ENCODE data around the gene KCNN1. TPM values are rescaled to one million over a fixed set of nuclear protein-coding genes. Genes with fewer than 3 reads are reported as not detected.
A peak's percentile ranks its signal among the peaks of the same experiment; 100 is the strongest.
"Not testable (repeated sequence)": the region's sequence is repeated elsewhere in the genome, so short reads cannot be mapped to it uniquely, and the experiment has no call there.

The KCNN1 gene
- total RNA-seq, 1 donor from 2014 or later = 16.3 TPM

GRCh38 chr19:17997969-17998826 lies 31.3 kb downstream of the KCNN1 start:
- FAIRE-seq (no peak), DNase-seq (ENCODE audit: low spot score in 2 of 2) (no peak)

- DNase-seq (ENCODE audit: low spot score in 2 of 2) (no peak), FAIRE-seq (no peak)
Observed at GRCh38 chr19:17998827-17999150, 31.9 kb downstream of the KCNN1 start.

DNA sequence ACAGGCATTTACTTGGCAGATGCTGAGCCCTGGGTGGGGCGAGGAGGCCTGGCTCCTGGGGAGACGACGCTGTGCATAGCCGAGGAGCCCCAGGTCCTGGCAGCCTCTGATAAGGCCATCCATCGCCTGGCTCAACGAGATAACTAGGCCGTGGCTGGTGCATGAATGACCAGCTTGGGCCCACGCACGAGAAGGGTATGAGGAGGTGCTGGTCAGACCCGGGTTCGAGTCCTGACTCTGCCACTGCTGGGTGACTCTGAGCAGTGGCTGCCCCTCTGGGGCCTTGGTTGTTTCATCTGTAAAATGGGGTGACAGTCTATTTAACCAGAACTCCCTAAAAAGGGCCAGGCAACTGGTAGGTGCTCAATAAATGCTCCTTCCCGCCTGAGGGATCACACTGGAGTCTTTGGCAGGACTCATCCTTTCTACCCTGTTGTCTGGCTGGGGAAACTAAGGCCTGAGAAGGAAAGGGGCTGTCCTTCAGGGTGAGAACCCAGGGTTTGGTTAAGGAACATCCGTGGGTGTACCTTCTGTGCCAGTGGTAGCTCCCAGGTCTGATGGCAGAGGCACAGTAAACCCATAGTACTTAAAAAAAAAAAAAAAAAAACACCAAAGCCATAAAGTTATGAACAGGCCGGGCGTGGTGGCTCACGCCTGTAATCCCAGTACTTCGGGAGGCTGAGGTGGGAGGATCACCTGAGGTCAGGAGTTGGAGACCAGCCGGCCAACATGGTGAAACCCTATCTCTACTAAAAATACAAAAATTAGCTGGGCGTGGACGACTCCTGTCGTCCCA lies 33.0 kb downstream of the KCNN1 start:
- FAIRE-seq (no peak), DNase-seq (ENCODE audit: low spot score in 2 of 2) (no peak)

- no peak for FAIRE-seq
- DNase-seq (ENCODE audit: low spot score in 2 of 2) = no peak
Observed at GRCh38 chr19:18000480-18000914, 33.6 kb downstream of the KCNN1 start.

DNA sequence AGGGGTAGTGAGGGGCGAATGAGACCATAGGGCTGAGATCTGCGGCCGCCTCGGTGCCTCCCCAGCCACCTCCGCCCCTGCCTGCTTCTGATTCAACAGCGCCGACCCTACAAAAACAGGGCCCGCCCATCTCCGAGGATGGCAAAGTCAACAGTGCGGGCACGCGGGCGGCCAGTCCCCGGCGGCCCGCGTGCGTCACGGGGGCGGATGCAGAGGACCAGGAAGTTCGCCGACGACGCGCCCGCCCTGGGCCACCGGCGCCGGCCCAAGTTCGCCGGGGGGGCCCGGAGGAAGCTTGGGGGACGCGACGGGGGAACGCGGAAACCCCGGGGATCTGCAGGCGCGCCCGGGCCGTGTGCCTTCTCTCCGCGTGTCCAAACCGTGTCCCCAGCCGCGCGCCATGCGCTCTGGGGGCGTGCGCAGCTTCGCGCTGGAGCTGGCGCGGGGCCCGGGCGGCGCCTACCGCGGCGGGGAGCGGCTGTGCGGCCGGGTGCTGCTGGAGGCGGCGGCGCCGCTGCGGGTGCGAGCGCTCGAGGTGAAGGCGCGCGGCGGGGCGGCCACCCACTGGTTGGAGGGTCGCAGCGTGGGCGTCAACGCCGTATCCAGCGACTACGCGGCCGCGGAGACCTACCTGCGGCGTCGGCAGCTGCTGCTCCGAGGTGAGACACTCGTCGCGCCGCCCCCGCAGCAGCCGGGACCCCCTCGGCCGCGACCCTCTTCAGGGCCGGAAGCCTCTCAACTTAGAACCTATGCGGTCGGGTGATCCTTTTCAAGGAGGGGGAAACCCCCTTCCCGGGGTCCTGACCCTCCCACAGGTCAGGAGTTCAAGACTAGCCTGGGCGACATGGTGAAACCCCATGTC lies 34.2 kb downstream of the KCNN1 start:
- DNase-seq (ENCODE audit: low spot score in 2 of 2) = peak; percentile 89 to 91
- no peak for FAIRE-seq

DNA sequence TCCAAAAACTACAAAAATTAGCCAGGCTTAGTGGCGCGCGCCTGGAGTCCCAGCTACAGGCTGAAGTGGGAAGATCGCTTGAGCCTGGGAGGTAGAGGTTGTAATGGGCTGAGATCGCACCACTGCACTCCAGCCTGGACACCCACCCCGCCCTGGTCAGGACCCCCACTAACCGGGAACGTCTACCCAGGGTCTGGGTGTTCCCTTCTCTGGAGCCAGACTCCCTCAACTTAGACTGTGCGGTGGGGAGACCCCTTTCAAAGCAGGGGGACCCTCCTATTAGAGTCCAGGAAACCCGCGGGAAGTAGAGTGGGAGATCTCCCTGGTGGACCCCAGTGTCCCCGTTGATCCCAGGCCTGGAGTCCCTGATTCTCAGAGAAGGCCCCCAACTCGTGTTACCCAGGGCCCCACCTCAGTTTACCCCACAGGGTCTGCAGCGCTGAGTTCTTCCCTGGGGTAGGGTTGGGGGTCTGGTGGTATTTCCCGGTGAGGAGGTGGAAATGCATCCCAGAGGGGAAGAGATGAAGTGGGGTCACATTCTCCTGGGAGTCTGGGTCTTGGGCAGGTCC lies 35.0 kb downstream of the KCNN1 start:
- FAIRE-seq (no peak), DNase-seq (ENCODE audit: low spot score in 2 of 2) (no peak)

- DNase-seq (ENCODE audit: low spot score in 2 of 2) = no peak
- FAIRE-seq = no peak
Observed at GRCh38 chr19:18002347-18002850, 35.5 kb downstream of the KCNN1 start.

- FAIRE-seq; DNase-seq (ENCODE audit: low spot score in 2 of 2): not testable (repeated sequence)
Observed at GRCh38 chr19:18005750-18006149, 38.8 kb downstream of the KCNN1 start.

DNA sequence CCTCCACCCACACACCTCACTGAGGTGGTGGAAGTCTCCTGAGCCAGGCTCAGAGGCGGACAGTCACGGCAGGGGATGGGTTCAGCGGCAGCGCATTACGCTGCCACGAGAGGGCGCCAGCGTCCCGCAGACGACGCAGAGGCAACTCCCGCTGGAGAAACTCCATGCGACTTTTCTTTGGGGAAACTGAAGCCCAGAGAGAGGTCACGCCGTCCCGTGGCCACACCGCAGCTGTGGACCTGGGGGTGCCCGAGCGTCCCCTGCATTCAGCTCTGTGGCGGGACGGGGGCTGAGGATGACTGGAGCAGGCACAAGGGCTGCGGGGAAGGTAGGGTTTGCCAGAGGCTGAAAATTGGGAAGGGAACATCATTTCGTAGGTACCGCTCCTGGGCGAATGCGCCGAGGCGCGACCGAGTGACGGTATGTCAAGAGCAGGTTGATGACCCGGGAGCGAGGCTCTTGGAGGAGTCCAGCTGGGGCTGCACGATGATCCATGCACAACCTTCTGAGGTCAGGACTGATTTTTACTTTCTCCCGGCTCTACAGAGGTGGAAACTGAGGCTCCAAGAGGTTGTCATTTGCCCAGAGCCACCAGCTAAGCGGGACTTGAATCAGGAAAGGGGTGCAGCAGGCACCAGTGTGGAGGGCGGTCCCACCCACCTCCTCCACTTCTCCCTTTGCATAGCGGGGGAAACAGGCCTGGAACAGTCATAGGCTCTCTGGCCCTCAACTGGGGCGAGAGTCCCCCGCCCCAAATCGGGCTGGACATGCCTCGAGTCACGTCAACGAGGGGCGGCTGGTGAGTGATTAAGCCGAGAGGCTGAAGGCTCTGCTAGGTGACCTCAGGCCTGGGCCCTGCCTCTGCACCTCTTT lies 40.4 kb downstream of the KCNN1 start:
- DNase-seq (ENCODE audit: low spot score in 2 of 2) (peak; percentile 89), FAIRE-seq (no peak)

DNA sequence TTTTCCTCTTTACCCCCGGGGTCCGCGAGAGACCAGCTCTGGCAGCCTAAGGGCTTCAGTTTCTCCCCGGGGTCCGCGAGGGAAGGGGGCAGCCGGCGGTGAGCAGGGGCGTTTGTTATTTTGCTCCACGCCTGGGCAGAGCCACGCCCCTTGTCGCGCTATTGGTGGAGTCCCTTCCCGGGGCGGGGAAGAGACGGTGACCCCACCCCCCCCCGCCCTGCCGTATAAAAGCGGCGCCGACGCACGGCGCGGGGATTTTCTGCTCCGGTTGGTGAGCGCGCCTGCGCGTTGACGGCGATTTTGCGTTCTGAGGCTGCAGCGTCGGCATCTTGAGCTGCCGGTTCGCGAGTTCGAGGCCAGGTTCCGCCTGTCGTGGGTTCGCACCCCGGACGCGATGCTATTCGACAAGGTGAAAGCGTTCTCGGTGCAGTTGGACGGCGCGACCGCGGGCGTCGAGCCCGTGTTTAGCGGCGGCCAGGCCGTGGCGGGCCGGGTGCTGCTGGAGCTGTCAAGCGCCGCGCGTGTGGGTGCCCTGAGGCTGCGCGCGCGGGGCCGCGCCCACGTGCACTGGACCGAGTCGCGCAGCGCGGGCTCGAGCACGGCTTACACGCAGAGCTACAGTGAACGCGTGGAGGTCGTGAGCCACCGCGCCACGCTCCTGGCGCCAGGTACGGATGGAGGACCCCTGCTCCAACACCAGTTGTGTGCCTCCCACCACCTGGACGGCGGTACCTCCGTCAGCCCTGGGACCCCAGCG lies 41.2 kb downstream of the KCNN1 start, which contains the start of gene ARRDC2:
ARRDC2 (plus strand) TSS at position 254 of the 757 bp plus-strand sequence; CDS start at position 395, 141 bp downstream.
- peak; percentile 98 to 99 for DNase-seq (ENCODE audit: low spot score in 2 of 2)
- no peak for FAIRE-seq

DNA sequence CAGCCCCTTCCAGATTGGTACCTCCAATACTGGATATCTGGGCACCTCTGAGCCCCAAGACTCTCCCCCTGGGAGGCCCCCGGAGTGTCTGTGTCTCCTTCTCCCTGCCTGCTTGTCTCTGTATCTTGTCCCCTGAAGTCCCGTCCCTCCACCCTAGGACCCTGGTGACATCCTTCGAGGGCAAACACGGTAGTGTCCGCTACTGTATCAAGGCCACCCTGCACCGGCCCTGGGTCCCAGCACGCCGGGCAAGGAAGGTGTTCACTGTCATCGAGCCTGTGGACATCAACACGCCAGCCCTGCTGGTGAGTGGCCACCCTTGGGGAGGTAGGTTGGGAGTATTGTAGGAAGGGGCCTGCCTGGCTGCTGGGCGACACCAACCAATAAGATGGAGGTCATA lies 41.9 kb downstream of the KCNN1 start:
- FAIRE-seq (no peak), DNase-seq (ENCODE audit: low spot score in 2 of 2) (no peak)

GRCh38 chr19:18009412-18010066 lies 42.6 kb downstream of the KCNN1 start:
- DNase-seq (ENCODE audit: low spot score in 2 of 2) (no peak), FAIRE-seq (no peak)

GRCh38 chr19:18010149-18010548 lies 43.2 kb downstream of the KCNN1 start:
- FAIRE-seq (no peak), DNase-seq (ENCODE audit: low spot score in 2 of 2) (no peak)

GRCh38 chr19:18013210-18014111 lies 46.6 kb downstream of the KCNN1 start:
- DNase-seq (ENCODE audit: low spot score in 2 of 2) (no peak), FAIRE-seq (no peak)

DNA sequence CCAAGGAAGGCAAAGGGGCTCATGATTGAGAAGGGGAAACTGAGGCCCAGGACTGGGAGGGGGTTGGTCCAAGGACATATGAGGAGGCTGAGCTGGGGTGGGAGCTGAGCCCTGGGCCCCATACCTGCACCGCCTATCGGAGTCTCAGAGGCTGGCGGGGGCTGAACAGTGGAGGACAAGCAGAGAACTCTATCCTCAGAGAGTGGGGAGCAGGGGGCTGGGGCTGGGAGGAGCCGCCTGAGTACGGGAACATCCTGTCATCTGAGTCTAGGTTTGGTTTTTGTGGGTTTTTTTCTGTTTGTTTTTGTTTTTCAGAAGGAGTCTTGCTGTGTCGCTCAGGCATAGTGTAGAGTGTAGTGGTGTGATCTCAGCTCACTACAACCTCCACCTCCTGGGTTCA lies 47.3 kb downstream of the KCNN1 start:
- FAIRE-seq (no peak), DNase-seq (ENCODE audit: low spot score in 2 of 2) (no peak)

DNA sequence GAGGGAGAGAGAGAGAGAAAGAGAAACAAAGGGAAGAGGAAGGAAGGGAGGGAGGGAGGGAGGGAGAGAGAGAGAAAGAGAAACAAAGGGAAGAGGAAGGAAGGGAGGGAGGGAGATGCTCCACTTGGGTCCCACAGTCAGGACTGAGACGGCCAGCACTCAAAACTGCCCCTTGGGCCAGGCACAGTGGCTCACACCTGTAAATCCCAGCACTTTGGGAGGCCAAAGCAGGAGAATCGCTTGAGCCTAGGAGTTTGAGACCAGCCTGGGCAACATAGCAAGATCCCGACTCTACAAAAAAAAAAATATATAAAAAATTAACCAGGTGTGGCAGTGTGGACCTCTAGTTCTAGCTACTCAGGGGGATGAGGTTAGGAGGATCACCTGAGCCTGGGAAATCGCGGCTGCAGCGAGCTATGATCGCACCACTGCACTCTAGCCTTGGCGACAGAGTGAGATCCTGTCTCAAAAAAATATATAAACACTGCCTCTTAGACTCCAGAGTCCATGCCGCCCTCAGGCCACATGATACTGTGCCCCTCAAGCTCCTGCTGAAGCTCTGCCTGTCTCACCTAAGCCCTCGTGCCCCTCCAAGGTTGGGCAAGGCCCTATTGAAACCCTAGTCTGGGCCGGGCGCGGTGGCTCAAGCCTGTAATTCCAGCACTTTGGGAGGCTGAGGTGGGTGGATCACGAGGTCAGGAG lies 49.5 kb downstream of the KCNN1 start:
- FAIRE-seq (no peak), DNase-seq (ENCODE audit: low spot score in 2 of 2) (no peak)

All from frontal cortex (tissue), 4 donors.